ENCODE measurements around the gene FGF3.

- TF ChIP-seq, protein P1, sequence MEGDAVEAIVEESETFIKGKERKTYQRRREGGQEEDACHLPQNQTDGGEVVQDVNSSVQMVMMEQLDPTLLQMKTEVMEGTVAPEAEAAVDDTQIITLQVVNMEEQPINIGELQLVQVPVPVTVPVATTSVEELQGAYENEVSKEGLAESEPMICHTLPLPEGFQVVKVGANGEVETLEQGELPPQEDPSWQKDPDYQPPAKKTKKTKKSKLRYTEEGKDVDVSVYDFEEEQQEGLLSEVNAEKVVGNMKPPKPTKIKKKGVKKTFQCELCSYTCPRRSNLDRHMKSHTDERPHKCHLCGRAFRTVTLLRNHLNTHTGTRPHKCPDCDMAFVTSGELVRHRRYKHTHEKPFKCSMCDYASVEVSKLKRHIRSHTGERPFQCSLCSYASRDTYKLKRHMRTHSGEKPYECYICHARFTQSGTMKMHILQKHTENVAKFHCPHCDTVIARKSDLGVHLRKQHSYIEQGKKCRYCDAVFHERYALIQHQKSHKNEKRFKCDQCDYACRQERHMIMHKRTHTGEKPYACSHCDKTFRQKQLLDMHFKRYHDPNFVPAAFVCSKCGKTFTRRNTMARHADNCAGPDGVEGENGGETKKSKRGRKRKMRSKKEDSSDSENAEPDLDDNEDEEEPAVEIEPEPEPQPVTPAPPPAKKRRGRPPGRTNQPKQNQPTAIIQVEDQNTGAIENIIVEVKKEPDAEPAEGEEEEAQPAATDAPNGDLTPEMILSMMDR (IDR thresholded peaks at IDR 0.05; ENCODE audit: insufficient read depth, low read length, poor library complexity, severe bottlenecking): no peak
- no peak for TF ChIP-seq EZH2phosphoT487 (conservative IDR thresholded peaks at IDR 0.05; ENCODE audit: low read length)
Measured at GRCh38 chr11:69775163-69775755, 44.0 kb downstream of the FGF3 start, which contains the start of gene FGF4.

Data from SU-DHL-6 (cell line).